Endothelial cell of umbilical vein (primary cell): Measurements from ENCODE around the gene ELMO1.

Source experiments
- CTCF ChIP-seq, 2 donors: IDR thresholded peaks; 1 replicate in 1 of 2; 2 replicates in 1 of 2; pipeline ENCODE4 v1.5.1; 2011; ENCODE audit warnings: low read length in 2 of 2, mild to moderate bottlenecking in 2 of 2, moderate library complexity in 2 of 2, control low read depth in 1 of 2, inconsistent platforms in 1 of 2, low read depth in 1 of 2; ENCODE audit not compliant: insufficient read depth in 1 of 2; ENCODE audit errors: extremely low read depth in 1 of 2
- EZH2 ChIP-seq: IDR thresholded peaks from 2 replicates; pipeline ENCODE4 v1.6.1; 2012; ENCODE audit warnings: borderline replicate concordance, low read depth, mild to moderate bottlenecking, moderate library complexity, low read length, inconsistent platforms; ENCODE audit not compliant: severe bottlenecking
- MYC ChIP-seq: IDR thresholded peaks from one replicate; pipeline ENCODE4 v1.6.1; 2011; ENCODE audit warnings: mild to moderate bottlenecking, low read depth, low read length
- POLR2A ChIP-seq: IDR thresholded peaks from 2 replicates; pipeline ENCODE4 v1.6.1; 2012; ENCODE audit warnings: low read depth, mild to moderate bottlenecking, control low read depth, low read length
- POLR2AphosphoS5 ChIP-seq: IDR thresholded peaks from 2 replicates; pipeline ENCODE4 v1.6.1; 2012; ENCODE audit warnings: low read depth, mild to moderate bottlenecking, control low read depth, low read length, moderate library complexity; ENCODE audit not compliant: insufficient read depth

GRCh38 chr7:37229381-37229780 lies 219.3 kb downstream of the ELMO1 start:
- TF ChIP-seq POLR2A (no peak), CTCF (IDR thresholded peaks at IDR 0.05; ENCODE audit: extremely low read depth in 1 of 2, insufficient read depth in 1 of 2, low read depth in 1 of 2, low read length in 2 of 2) (no peak), EZH2 (no peak), POLR2AphosphoS5 (no peak), MYC (no peak)
